ENCODE results near the gene ATF6. TPM values are rescaled to one million over a fixed set of nuclear protein-coding genes. Genes with fewer than 3 reads are reported as not detected.

The ATF6 gene
- total RNA-seq, 2 experiments from 2014 or later, result 10.2 to 13.9 TPM

DNA sequence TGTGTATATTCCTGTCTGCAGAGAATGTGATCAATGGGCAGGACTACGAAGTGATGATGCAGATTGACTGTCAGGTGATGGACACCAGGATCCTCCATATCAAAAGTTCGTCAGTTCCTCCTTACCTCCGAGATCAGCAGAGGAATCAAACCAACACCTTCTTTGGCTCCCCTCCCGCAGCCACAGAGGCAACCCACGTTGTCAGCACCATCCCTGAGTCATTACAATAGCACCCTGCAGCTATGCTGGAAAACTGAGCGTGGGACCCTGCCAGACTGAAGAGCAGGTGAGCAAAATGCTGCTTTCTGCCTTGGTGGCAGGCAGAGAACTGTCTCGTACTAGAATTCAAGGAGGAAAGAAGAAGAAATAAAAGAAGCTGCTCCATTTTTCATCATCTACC is 192.3 kb downstream of the ATF6 start:
- BruUV-seq (replicated peaks), result no TSS peak
- intact Hi-C loops (cut with micrococcal nuclease; ENCODE audit: unreplicated experiment), result no loop called here
- POLR2A ChIA-PET, result interaction anchor here (0.9 to 1.2 kb wide), 3 partner anchors 16 to 35 kb away, joined by 3 to 5 read pairs (median 3); no protein-coding TSS in a partner anchor
- H4K20me1 ChIP-seq (ENCODE audit: insufficient read depth, low read length), result no peaks in the 10 kb centered on the region
- no peak for DNase-seq (ENCODE audit: low spot score)
- no peak for TF ChIP-seq CTCF (conservative IDR thresholded peaks at IDR 0.05; ENCODE audit: low read length)
- no peak for TF ChIP-seq EZH2phosphoT487 (IDR thresholded peaks at IDR 0.05; ENCODE audit: borderline replicate concordance, low read depth, low read length)
- no peak overlapping the region for H3K27ac ChIP-seq (ENCODE audit: low read depth, low read length, poor library complexity, severe bottlenecking)
- no peaks in the 10 kb centered on the region for H3K4me1 ChIP-seq (ENCODE audit: insufficient read depth, low read length, poor library complexity, severe bottlenecking)
- no peak overlapping the region for H3K4me2 ChIP-seq (ENCODE audit: low read length)
- H3K9me3 ChIP-seq (ENCODE audit: low read length), result no peaks in the 10 kb centered on the region
- H3K36me3 ChIP-seq (ENCODE audit: insufficient read depth, low read length), result peaks cover 11% of the 10 kb centered on the region; the same call in 1 of the 2 replicates
- no peak overlapping the region for H2AFZ ChIP-seq (ENCODE audit: low read length)
- CTCF ChIA-PET (ENCODE audit: unreplicated experiment), result no interaction called here
- H3K79me2 ChIP-seq (ENCODE audit: insufficient read depth, low read depth, low read length), result no peaks in the 10 kb centered on the region
- H3K9me2 ChIP-seq (ENCODE audit: insufficient read depth, low read length), result no peaks in the 10 kb centered on the region
- H3K4me3 ChIP-seq (ENCODE audit: low read depth, low read length, poor library complexity, severe bottlenecking), result no peak overlapping the region

DNA sequence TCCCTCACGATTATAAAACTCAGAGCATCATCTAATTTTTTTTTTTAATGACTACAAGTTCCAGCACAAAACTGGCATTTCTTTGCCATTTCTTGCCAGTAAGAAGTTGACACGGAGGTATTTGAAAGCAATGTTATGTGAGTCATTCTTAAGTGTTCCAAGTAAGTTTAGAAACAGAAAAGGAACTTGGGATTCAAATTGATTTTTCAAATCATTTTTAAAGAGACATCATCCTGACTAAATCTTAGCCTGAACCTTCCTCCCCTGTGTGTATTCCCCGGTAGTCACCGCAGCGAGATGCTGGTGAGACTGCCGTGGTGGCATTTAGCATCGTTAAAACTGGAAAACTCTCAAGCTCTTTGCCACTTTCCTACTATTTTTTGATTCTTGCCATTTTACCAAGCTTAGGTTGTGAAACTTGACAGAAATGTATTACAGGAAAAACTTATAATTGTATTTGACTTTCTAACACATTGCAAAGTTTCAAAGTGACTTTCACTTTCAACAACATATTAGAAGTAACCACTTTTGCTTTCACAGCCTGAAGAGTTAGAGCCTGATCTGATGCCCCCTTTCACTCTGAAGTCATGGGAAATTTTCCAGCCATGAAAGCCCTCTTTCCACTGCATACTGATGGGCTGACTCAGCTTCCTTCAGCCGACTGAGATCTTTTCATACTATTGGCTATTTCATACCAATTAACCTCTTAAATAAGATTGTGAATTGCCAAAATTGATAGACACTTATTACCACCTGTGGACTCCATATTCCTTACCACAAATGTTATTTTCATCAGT is 196.2 kb downstream of the ATF6 start:
- intact Hi-C loops (cut with micrococcal nuclease; ENCODE audit: unreplicated experiment), result no loop called here
- Histone ChIP-seq H3K4me1 (ENCODE audit: insufficient read depth, low read length, poor library complexity, severe bottlenecking) (no peaks in the 10 kb centered on the region), H3K27ac (ENCODE audit: low read depth, low read length, poor library complexity, severe bottlenecking) (no peak overlapping the region), H3K79me2 (ENCODE audit: insufficient read depth, low read depth, low read length) (no peaks in the 10 kb centered on the region), H2AFZ (ENCODE audit: low read length) (no peak overlapping the region), H3K36me3 (ENCODE audit: insufficient read depth, low read length) (peaks cover 11% of the 10 kb centered on the region; the same call in 1 of the 2 replicates), H4K20me1 (ENCODE audit: insufficient read depth, low read length) (no peaks in the 10 kb centered on the region), H3K4me2 (ENCODE audit: low read length) (no peak overlapping the region), H3K9me3 (ENCODE audit: low read length) (no peaks in the 10 kb centered on the region), H3K9me2 (ENCODE audit: insufficient read depth, low read length) (no peaks in the 10 kb centered on the region), H3K4me3 (ENCODE audit: low read depth, low read length, poor library complexity, severe bottlenecking) (no peak overlapping the region)
- no peak for DNase-seq (ENCODE audit: low spot score)
- BruUV-seq (replicated peaks), result no TSS peak
- TF ChIP-seq EZH2phosphoT487 (IDR thresholded peaks at IDR 0.05; ENCODE audit: borderline replicate concordance, low read depth, low read length) (no peak), CTCF (conservative IDR thresholded peaks at IDR 0.05; ENCODE audit: low read length) (no peak)
- ChIA-PET POLR2A (interaction anchor here (1.2 to 1.5 kb wide), 2 partner anchors 17 to 22 kb away, joined by 3 to 5 read pairs; no protein-coding TSS in a partner anchor), CTCF (ENCODE audit: unreplicated experiment) (no interaction called here)

DNA sequence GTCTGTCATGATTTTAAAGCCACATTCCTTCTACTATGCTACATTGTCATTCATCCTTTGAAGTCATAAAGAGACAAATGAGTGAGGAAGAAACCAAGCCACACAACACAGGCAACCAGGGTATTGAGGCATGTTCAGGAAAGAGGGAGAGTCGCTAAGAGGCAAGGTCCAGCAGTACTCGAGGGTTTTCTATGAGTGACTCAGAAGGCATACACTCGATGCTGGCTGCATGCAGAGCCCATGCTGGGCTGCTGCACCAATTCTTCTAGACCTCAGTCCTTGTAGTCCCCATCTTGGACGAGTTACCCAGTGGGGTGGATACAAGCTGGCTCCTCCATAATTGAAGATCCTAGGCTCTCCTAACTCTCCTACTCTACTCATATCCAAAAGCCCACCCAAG is 199.9 kb downstream of the ATF6 start:
- H2AFZ ChIP-seq (ENCODE audit: low read length), result no peak overlapping the region
- no peaks in the 10 kb centered on the region for H4K20me1 ChIP-seq (ENCODE audit: insufficient read depth, low read length)
- no peaks in the 10 kb centered on the region for H3K36me3 ChIP-seq (ENCODE audit: insufficient read depth, low read length)
- no peaks in the 10 kb centered on the region for H3K79me2 ChIP-seq (ENCODE audit: insufficient read depth, low read depth, low read length)
- H3K4me2 ChIP-seq (ENCODE audit: low read length), result no peak overlapping the region
- TF ChIP-seq CTCF (conservative IDR thresholded peaks at IDR 0.05; ENCODE audit: low read length), result no peak
- TF ChIP-seq EZH2phosphoT487 (IDR thresholded peaks at IDR 0.05; ENCODE audit: borderline replicate concordance, low read depth, low read length), result no peak
- ChIA-PET CTCF (ENCODE audit: unreplicated experiment) (no interaction called here), POLR2A (no interaction called here)
- DNase-seq (ENCODE audit: low spot score), result no peak
- no TSS peak for BruUV-seq (replicated peaks)
- no peaks in the 10 kb centered on the region for H3K9me2 ChIP-seq (ENCODE audit: insufficient read depth, low read length)
- no peak overlapping the region for H3K4me3 ChIP-seq (ENCODE audit: low read depth, low read length, poor library complexity, severe bottlenecking)
- H3K9me3 ChIP-seq (ENCODE audit: low read length), result no peaks in the 10 kb centered on the region
- intact Hi-C loops (cut with micrococcal nuclease; ENCODE audit: unreplicated experiment), result no loop called here
- no peak overlapping the region for H3K27ac ChIP-seq (ENCODE audit: low read depth, low read length, poor library complexity, severe bottlenecking)
- H3K4me1 ChIP-seq (ENCODE audit: insufficient read depth, low read length, poor library complexity, severe bottlenecking), result no peaks in the 10 kb centered on the region
